ENCODE data around the gene JPH4.

- TF ChIP-seq CTCF (conservative IDR thresholded peaks at IDR 0.05) = no peak
- no peak for TF ChIP-seq ZFX (IDR thresholded peaks at IDR 0.05)
Measured at GRCh38 chr14:23550131-23550811, 28.3 kb downstream of the JPH4 start.
